GM23338 (cell line): ENCODE measurements around the gene DAPK1. TPM values are rescaled to one million over a fixed set of nuclear protein-coding genes. Genes with fewer than 3 reads are reported as not detected.

ENCODE experiments used
- ATAC-seq: fragments of 200-7000 bp; cut with Tn5 transposase; 3 replicates; pipeline ENCODE4 v1.9.1; 2020
- DNase-seq: peaks from one replicate; pipeline ENCODE4 v3.0.0-alpha.2; 2015; ENCODE audit warnings: low spot score
- H2AFZ ChIP-seq: fragments of 200-600 bp; sonication (generic); 2 replicates; pipeline ENCODE4 v1.8.0; 2016; ENCODE audit warnings: antibody characterized with exemption, mild to moderate bottlenecking, moderate library complexity
- H3F3A ChIP-seq: fragments of 200-600 bp; sonication (generic); replicated peaks from 2 replicates; pipeline ENCODE4 v1.8.0; 2017; ENCODE audit warnings: antibody characterized with exemption, mixed run types, low read depth
- H3K27ac ChIP-seq: fragments of 200-600 bp; sonication (generic); 2 replicates; pipeline ENCODE4 v1.6.1; 2016; ENCODE audit warnings: low read depth
- H3K27me3 ChIP-seq: fragments of 200-600 bp; sonication (generic); 2 replicates; pipeline ENCODE4 v1.8.0; 2016; ENCODE audit warnings: mild to moderate bottlenecking, mixed run types, moderate library complexity; ENCODE audit not compliant: insufficient read depth
- H3K36me3 ChIP-seq: fragments of 200-600 bp; sonication (generic); 2 replicates; pipeline ENCODE4 v1.8.0; 2016; ENCODE audit warnings: mild to moderate bottlenecking; ENCODE audit not compliant: insufficient read depth
- H3K4me1 ChIP-seq: fragments of 200-600 bp; sonication (generic); 2 replicates; pipeline ENCODE4 v1.8.0; 2016; ENCODE audit warnings: mild to moderate bottlenecking, moderate library complexity; ENCODE audit not compliant: insufficient read depth
- H3K4me2 ChIP-seq: fragments of 200-600 bp; sonication (generic); 2 replicates; pipeline ENCODE4 v1.7.1; 2017; ENCODE audit warnings: mixed run types
- H3K4me3 ChIP-seq: fragments of 200-600 bp; sonication (generic); 2 replicates; pipeline ENCODE4 v1.6.1; 2016; ENCODE audit warnings: mixed run types
- H3K79me2 ChIP-seq: fragments of 200-600 bp; sonication (generic); replicated peaks from 2 replicates; pipeline ENCODE4 v1.8.0; 2017; ENCODE audit warnings: mild to moderate bottlenecking; ENCODE audit not compliant: insufficient read depth
- H3K9me2 ChIP-seq: fragments of 200-600 bp; sonication (generic); 2 replicates; pipeline ENCODE4 v1.8.0; 2017; ENCODE audit not compliant: insufficient read depth
- H4K20me1 ChIP-seq: fragments of 200-600 bp; sonication (generic); replicated peaks from 2 replicates; pipeline ENCODE4 v1.8.0; 2017; ENCODE audit warnings: mild to moderate bottlenecking; ENCODE audit not compliant: insufficient read depth
- H3K27ac Mint-ChIP-seq: 2 replicates; pipeline ENCODE4 v1.8.0; 2020; ENCODE audit warnings: inconsistent platforms, mild to moderate bottlenecking, moderate library complexity, mixed read lengths
- H3K27me3 Mint-ChIP-seq: 3 replicates; pipeline ENCODE4 v1.8.0; 2022; ENCODE audit warnings: low read depth, mild to moderate bottlenecking, moderate library complexity, mixed read lengths, inconsistent platforms; ENCODE audit not compliant: insufficient read depth, poor library complexity
- H3K36me3 Mint-ChIP-seq: 3 replicates; pipeline ENCODE4 v1.8.0; 2021; ENCODE audit warnings: low read depth, mild to moderate bottlenecking, inconsistent platforms, moderate library complexity, mixed read lengths
- H3K4me1 Mint-ChIP-seq: 3 replicates; pipeline ENCODE4 v1.8.0; 2020; ENCODE audit warnings: mild to moderate bottlenecking, inconsistent platforms, mixed read lengths
- H3K4me3 Mint-ChIP-seq: 3 replicates; pipeline ENCODE4 v1.8.0; 2021; ENCODE audit warnings: moderate library complexity, mild to moderate bottlenecking, inconsistent platforms, mixed read lengths
- H3K9me3 Mint-ChIP-seq: 3 replicates; pipeline ENCODE4 v1.8.0; 2020; ENCODE audit warnings: moderate library complexity, mild to moderate bottlenecking, inconsistent platforms, mixed read lengths
- CREB1 ChIP-seq: fragments of 250-450 bp; sonication (Bioruptor Pico); IDR thresholded peaks from 2 replicates; pipeline ENCODE4 v1.5.0; 2020; ENCODE audit warnings: low read depth, mild to moderate bottlenecking, moderate library complexity
- CTCF ChIP-seq, 2 experiments: fragments of 200-600 bp in 1 of 2; sonication (generic) in 1 of 2; conservative IDR thresholded peaks; 2 replicates each; pipeline versions ENCODE4 v1.5.1 to v1.6.1; 2016 to 2017; ENCODE audit warnings: antibody characterized with exemption in 2 of 2, low read depth in 2 of 2, mild to moderate bottlenecking in 2 of 2, moderate library complexity in 1 of 2
- ETS1 ChIP-seq: IDR thresholded peaks from 2 replicates; pipeline ENCODE4 v1.6.1; 2016; ENCODE audit warnings: antibody characterized with exemption
- EZH2 ChIP-seq: fragments of 200-600 bp; sonication (generic); IDR thresholded peaks from one replicate; pipeline ENCODE4 v1.8.0; 2017; ENCODE audit warnings: antibody characterized with exemption, mild to moderate bottlenecking, low read depth; ENCODE audit not compliant: unreplicated experiment
- POLR2AphosphoS5 ChIP-seq: IDR thresholded peaks from 2 replicates; pipeline ENCODE4 v1.6.1; 2016; ENCODE audit warnings: antibody characterized with exemption, low read depth
- ZNF331 ChIP-seq: fragments of 250-450 bp; sonication (Bioruptor Pico); IDR thresholded peaks from 2 replicates; pipeline ENCODE4 v1.5.0; 2020; ENCODE audit warnings: low read depth, mild to moderate bottlenecking, moderate library complexity
- ZNF462 ChIP-seq: fragments of 250-450 bp; sonication (Bioruptor Pico); IDR thresholded peaks from 2 replicates; pipeline ENCODE4 v1.5.0; 2020; ENCODE audit warnings: mild to moderate bottlenecking, moderate library complexity
- polyA plus RNA-seq: library from polyadenylated mRNA; unstranded; fragments of >200 nt; fragmentation: Nextera tagmentation; extraction: Ambion mirVana; gene quantifications from 2 replicates; pipeline ENCODE4 v1.2.1, GENCODE V29; 2016
- total RNA-seq: library from RNA; depleted of rRNA; stranded (reverse); fragments of >200 nt; shearing (Covaris generic); gene quantifications from 2 replicates; pipeline ENCODE4 v1.2.3, GENCODE V29; 2014

Gene DAPK1
- total and polyA plus RNA-seq, 2 experiments from 2014 or later, result 37.0 to 134 TPM

- Mint-ChIP-seq H3K27ac (peak overlapping the region; percentile 37), H3K9me3 (no peaks in the 10 kb centered on the region), H3K4me3 (no peak overlapping the region), H3K36me3 (peaks cover 17% of the 10 kb centered on the region), H3K4me1 (peaks cover 67% of the 10 kb centered on the region), H3K27me3 (peaks cover 1% of the 10 kb centered on the region)
- Histone ChIP-seq H4K20me1 (peaks cover 45% of the 10 kb centered on the region), H3K4me1 (peaks cover 68% of the 10 kb centered on the region), H3K27me3 (no peaks in the 10 kb centered on the region), H2AFZ (no peak overlapping the region), H3K4me2 (peak overlapping the region; percentile 5; the same call in 1 of the 2 replicates), H3F3A (no peaks in the 10 kb centered on the region), H3K4me3 (no peak overlapping the region), H3K27ac (no peak overlapping the region), H3K9me2 (no peaks in the 10 kb centered on the region; the same call in 1 of the 2 replicates), H3K36me3 (no peaks in the 10 kb centered on the region), H3K79me2 (peaks cover 95% of the 10 kb centered on the region)
- no peak for ATAC-seq
- no peak for TF ChIP-seq ETS1
- no peak for TF ChIP-seq CTCF (conservative IDR thresholded peaks at IDR 0.05; ENCODE audit: low read depth in 2 of 2)
- no peak for DNase-seq
Measured at GRCh38 chr9:87570000-87570908, 72.6 kb downstream of the DAPK1 start.

- H3K27me3 Mint-ChIP-seq, result peaks cover 3% of the 10 kb centered on the region
- no peaks in the 10 kb centered on the region; the same call in 1 of the 2 replicates for H3K9me2 ChIP-seq
- peaks cover 44% of the 10 kb centered on the region for H4K20me1 ChIP-seq
- 0 out of 2 replicates have a peak, but pooled peaks cover 7% of the 10 kb centered on the region for H3F3A ChIP-seq
- H3K4me1 Mint-ChIP-seq, result peaks cover 58% of the 10 kb centered on the region
- no peaks in the 10 kb centered on the region for H3K27me3 ChIP-seq
- H3K27ac Mint-ChIP-seq, result no peak overlapping the region; the same call in 1 of the 2 replicates
- ATAC-seq (no peak), DNase-seq (no peak)
- no peaks in the 10 kb centered on the region for H3K36me3 ChIP-seq
- no peaks in the 10 kb centered on the region for H3K9me3 Mint-ChIP-seq
- no peak overlapping the region for H2AFZ ChIP-seq
- no peak overlapping the region for H3K4me3 Mint-ChIP-seq
- 0 out of 2 replicates have a peak overlapping the region, but pooled peaks have one; percentile 50 for H3K27ac ChIP-seq
- peaks cover 94% of the 10 kb centered on the region for H3K79me2 ChIP-seq
- peaks cover 13% of the 10 kb centered on the region for H3K36me3 Mint-ChIP-seq
- no peak overlapping the region for H3K4me3 ChIP-seq
- H3K4me2 ChIP-seq, result no peak overlapping the region
- H3K4me1 ChIP-seq, result peaks cover 59% of the 10 kb centered on the region
- TF ChIP-seq ZNF462 (no peak), POLR2AphosphoS5 (no peak), EZH2 (no peak), CREB1 (CRISPR knock-in tag) (no peak), ZNF331 (CRISPR knock-in tag) (no peak)
Measured at GRCh38 chr9:87572719-87573118, 75.1 kb downstream of the DAPK1 start.
